Stimulated activated naive CD8-positive, alpha-beta T cell treated with anti-CD3 and anti-CD28 coated beads, Interleukin-15, amount 100 ng/mL, for 72 hours (primary cell): ENCODE results near the gene CPOX.
A peak's percentile ranks its signal among the peaks of the same experiment; 100 is the strongest.

Experiments used
- ATAC-seq: fragments of 150-1000 bp; cut with Tn5 transposase; 2 replicates; pipeline ENCODE4 v1.10.0; 2021; ENCODE audit warnings: mild to moderate bottlenecking, moderate library complexity
- DNase-seq, 2 donors: peaks; one replicate each; pipeline ENCODE4 v3.0.0; 2021 to 2022
- H3K27ac Mint-ChIP-seq, 2 donors: one replicate each; pipeline ENCODE4 v1.8.0; 2022; ENCODE audit warnings: mild to moderate bottlenecking in 2 of 2, mixed read lengths in 2 of 2, moderate library complexity in 2 of 2
- H3K27me3 Mint-ChIP-seq: one replicate; pipeline ENCODE4 v1.8.0; 2022; ENCODE audit warnings: mixed read lengths
- H3K4me1 Mint-ChIP-seq: one replicate; pipeline ENCODE4 v1.8.0; 2022; ENCODE audit warnings: mild to moderate bottlenecking, mixed read lengths
- H3K4me3 Mint-ChIP-seq, 2 donors: one replicate each; pipeline ENCODE4 v1.8.0; 2022; ENCODE audit warnings: mild to moderate bottlenecking in 2 of 2, mixed read lengths in 2 of 2, moderate library complexity in 1 of 2
- H3K9me3 Mint-ChIP-seq, 2 donors: one replicate each; pipeline ENCODE4 v1.8.0; 2022; ENCODE audit warnings: mixed read lengths in 2 of 2

The CPOX gene

DNA sequence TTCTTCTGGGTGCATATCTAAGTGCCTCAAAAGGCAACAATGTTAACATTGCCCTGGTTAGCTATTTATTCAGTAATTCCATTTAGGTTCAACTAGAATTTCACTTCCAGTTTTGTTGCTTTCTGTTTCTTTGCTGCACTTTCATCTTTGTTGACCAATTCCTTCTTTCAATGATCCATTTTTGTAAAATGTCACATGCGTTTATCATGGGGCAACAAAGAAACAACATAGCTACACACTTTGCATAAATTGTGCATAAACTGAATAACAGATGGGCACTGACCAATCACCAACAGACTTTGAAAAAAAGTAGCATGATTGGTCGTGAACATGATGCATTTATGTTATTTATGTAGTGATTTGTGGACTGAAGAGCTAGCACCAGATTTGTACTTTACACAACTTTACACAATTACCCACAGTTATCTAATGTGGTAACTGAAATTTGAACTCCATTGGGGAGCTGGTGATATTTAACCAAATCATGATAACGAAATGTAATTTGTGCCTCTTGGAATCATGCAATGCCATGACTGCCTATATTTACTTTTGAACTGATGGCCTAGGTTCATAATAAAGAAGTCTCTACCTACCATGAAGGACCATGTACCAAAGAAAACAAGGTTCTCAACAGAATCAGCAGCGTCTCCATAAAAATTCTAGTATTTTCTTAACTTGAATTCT lies 7.1 kb upstream of the CPOX start:
- no peak overlapping the region for H3K27ac Mint-ChIP-seq
- no peak for ATAC-seq
- no peak overlapping the region for H3K4me3 Mint-ChIP-seq
- no peak for DNase-seq
- H3K27me3 Mint-ChIP-seq = peaks cover 14% of the 10 kb centered on the region
- no peaks in the 10 kb centered on the region for H3K9me3 Mint-ChIP-seq
- H3K4me1 Mint-ChIP-seq = no peaks in the 10 kb centered on the region

DNA sequence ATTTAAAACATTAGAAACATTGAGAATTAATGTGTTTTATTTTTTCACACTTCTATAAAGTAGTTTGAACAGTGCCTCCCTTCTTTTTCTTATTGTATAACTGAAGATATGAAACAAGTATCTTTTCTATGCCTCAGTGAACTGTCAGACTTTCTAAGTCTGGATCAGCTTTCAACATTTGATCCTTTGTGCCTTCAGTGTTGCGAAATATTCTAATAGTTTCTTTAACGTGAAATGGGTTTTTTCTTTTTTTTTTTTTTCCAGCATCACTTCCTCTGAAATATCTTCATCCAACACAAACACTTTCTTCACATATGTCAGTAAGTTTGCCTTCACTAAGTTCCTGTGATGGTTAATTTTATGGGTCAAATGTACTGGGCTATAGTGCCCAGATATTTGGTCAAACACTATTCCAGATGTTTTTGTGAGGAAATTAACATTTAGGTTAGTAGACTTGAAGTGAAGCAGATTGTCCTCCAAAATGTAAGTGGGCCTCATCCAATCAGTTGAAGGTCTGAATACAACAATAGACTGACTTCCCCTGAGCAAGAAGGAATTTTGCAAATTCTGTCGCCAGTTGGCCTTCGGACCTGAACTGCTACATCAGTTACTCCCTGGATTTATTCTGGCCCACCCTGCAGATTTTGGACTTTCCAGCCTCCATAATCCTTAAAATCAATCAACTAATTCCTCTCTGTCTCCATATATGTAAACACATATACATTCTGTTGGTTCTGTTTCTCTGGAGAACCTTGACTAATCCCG lies 6.4 kb upstream of the CPOX start:
- peaks cover 14% of the 10 kb centered on the region for H3K27me3 Mint-ChIP-seq
- H3K4me1 Mint-ChIP-seq = no peaks in the 10 kb centered on the region
- ATAC-seq (no peak), DNase-seq (no peak)
- no peak overlapping the region for H3K4me3 Mint-ChIP-seq
- H3K27ac Mint-ChIP-seq = no peak overlapping the region
- H3K9me3 Mint-ChIP-seq = no peaks in the 10 kb centered on the region

DNA sequence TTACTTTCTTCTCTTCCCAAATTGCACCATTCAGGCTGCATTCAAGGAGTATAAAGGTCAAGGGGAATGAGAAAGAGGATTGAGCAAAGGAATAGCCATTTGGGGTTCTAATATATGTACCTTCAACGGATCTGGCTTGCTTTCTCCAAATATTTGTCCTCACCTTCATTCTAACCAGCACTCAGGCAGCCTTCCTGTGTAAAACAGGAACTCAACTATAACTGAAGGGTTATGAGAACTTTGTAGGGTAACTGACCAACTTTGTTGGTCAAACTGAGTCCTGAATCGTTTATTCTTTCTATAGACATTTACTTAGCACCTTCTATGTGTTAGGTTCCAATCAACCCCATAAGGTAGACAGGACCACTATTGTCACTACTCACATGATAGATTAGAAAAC lies 5.1 kb upstream of the CPOX start:
- ATAC-seq = no peak
- Mint-ChIP-seq H3K27ac (no peak overlapping the region), H3K9me3 (no peaks in the 10 kb centered on the region), H3K4me1 (peaks cover 7% of the 10 kb centered on the region), H3K27me3 (peaks cover 8% of the 10 kb centered on the region), H3K4me3 (no peak overlapping the region)
- no peak for DNase-seq

DNA sequence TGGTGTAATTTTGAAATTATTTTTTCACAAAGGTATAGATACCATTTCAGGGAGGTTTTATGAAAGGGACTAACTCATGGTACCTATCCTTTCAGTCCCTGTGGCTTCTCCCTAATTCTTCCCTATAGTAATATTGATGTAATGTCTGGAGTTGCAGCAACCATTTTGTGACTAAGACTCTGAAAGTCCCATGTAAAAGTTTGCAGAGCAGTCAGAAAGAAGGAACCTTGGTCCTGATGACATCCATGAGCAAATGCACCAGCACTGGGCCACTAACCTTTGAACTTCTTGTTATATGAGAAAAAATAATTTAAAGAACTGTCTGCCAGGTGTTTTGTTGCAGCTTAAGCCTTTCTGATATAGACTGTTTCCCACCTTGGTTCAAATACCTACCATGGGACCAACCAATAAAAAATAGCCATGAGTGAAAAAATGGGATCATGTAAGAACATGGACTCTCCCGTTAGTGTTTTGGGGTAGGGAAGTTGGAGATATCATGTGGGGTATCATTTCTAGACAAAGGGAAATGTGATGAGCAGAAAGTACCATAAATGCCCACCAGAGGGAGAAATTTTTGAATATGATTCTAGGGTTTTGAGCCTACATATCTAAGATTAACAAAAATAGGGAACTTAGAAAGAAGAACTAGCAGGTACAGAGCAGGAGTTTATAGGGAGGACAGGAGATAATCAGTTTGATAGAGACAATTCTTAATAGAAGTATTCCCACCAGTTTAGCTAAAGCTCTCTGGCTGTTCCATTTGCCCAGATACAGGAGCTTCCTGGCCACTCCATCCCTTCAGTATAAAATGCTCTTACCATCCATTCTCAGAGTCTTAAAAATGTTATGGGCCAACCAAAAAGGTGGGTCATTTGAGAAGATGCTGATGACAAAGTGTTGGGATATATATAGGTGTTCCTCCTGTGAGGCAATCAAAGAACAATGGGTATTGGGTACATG lies 3.4 kb upstream of the CPOX start:
- no peak overlapping the region for H3K4me3 Mint-ChIP-seq
- H3K4me1 Mint-ChIP-seq = peaks cover 21% of the 10 kb centered on the region
- no peaks in the 10 kb centered on the region for H3K27me3 Mint-ChIP-seq
- no peak overlapping the region for H3K27ac Mint-ChIP-seq
- DNase-seq (peak in 1 of 2 donors; percentile 14), ATAC-seq (no peak)
- H3K9me3 Mint-ChIP-seq = no peaks in the 10 kb centered on the region

DNA sequence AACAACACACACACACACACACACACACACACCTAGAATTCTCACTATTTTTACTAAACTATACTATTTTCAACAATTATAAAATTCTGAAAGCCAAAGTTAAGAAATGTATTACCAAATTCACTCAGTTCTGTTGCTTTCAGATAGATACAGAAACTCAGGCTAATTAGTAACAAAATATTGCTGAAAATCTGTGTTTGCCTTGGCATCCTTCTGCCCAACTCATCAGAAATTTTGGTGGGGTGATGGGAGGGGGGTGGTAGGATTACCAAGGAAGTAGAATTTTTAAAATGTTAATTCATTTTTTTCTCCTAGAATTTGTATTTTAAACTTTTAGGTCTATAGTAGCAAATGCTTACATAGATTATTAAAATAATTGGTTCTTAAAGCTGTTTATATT lies 2.7 kb upstream of the CPOX start:
- Mint-ChIP-seq H3K27ac (no peak overlapping the region), H3K4me1 (peaks cover 26% of the 10 kb centered on the region), H3K9me3 (no peaks in the 10 kb centered on the region), H3K27me3 (no peaks in the 10 kb centered on the region), H3K4me3 (no peak overlapping the region)
- ATAC-seq = no peak
- DNase-seq = no peak

DNA sequence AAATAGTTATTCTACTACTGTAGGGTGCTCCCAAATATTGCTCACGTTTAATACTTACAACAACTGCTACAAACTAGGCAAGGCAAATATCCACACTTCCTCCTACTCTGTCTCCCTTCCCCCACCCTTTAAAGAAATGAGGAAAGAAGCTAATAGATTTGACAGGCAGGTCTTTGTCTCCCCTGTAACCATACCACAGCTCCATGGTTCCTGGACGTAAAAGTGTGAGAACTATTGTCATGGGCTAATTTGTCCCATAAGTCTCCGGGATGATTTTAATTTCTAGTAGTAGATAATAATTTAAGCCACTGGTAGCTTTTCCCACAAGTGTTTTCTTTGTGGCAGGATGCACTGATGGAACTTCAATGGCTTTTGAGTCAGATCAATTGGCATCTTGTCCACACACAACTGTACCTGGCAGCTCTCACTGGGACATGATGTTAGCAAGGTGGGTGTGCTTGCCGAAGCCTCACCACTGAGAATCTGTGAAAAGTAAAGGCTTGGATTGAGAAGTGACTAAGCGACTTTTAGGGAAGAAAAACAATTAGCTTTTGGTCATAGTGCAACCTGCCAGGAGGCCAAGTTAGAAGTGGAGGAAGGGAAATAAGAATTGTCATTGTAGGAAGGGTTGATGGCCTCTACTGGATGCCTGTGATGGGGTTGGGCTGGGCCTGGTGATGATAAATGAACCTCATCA lies 1.4 kb upstream of the CPOX start:
- H3K27me3 Mint-ChIP-seq = no peaks in the 10 kb centered on the region
- ATAC-seq = no peak
- no peaks in the 10 kb centered on the region for H3K9me3 Mint-ChIP-seq
- H3K4me3 Mint-ChIP-seq = no peak overlapping the region
- H3K27ac Mint-ChIP-seq = no peak overlapping the region
- H3K4me1 Mint-ChIP-seq = peaks cover 39% of the 10 kb centered on the region
- DNase-seq = no peak

DNA sequence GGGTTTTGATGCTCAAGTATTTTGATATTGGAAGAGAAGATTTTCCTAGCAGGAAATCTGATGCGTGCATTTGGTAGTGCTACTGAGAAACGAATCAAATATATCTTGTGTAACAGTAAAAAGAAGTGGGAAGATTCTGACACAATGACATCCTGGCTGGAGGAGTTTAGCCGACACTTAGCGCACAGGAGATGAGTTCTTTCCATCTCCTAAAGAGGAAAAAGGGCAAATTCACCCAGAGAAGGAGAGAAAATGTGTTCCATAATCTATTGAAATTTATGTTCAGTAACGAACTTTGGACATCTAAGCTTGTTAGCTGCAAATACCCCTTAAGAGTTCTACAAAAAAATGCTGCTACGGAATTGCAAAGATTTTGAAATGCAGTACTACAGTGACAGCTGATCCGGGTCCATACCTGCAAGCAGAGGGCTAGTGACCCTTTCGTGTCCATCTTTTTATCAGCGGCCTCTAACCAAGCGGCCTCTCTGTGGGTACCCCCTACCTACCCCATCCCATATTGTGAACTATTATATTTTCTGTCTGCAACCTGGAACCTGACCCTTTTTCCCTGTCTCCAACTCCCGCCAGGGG lies 971 bp downstream of the CPOX start:
- Mint-ChIP-seq H3K4me3 (peak overlapping the region; percentile 91 to 98), H3K27me3 (no peaks in the 10 kb centered on the region), H3K9me3 (no peaks in the 10 kb centered on the region), H3K27ac (peak overlapping the region; percentile 91 to 94), H3K4me1 (peaks cover 58% of the 10 kb centered on the region)
- ATAC-seq = no peak
- DNase-seq = no peak

DNA sequence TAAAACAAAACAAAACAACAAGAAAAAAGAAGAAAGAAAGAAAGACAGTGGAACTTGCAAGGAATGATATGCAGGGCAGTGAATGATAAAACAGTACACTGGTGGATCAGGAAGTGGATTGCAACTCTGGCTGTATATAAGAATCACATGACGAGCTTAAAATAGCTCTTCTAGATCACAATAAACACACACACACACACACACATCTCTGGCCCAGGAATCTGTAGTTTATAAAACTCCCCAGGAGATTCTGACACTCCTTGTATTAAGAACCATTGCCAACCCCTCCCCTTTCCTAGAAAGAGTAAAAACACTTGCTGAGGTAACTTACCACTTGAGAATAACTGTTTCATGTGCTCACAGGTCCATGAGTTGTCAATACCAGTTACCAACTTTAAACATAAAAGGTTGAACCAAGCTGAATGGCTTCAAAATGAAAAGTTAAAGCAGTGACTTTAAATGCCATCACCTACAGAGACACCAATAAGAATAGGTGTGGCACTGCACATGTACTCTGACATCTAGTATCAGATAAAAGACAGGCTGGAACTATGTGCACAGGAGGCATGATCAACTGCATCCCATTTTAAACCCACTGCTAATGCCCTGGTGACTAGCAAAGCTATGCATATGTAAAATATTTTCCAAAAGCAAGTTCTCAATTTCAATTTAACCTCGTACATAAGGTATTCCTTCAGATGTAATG lies 3.9 kb downstream of the CPOX start:
- peaks cover 76% of the 10 kb centered on the region for H3K4me1 Mint-ChIP-seq
- peak overlapping the region; percentile 28 to 30 for H3K27ac Mint-ChIP-seq
- DNase-seq (no peak), ATAC-seq (no peak)
- H3K27me3 Mint-ChIP-seq = no peaks in the 10 kb centered on the region
- H3K4me3 Mint-ChIP-seq = no peak overlapping the region
- H3K9me3 Mint-ChIP-seq = no peaks in the 10 kb centered on the region

DNA sequence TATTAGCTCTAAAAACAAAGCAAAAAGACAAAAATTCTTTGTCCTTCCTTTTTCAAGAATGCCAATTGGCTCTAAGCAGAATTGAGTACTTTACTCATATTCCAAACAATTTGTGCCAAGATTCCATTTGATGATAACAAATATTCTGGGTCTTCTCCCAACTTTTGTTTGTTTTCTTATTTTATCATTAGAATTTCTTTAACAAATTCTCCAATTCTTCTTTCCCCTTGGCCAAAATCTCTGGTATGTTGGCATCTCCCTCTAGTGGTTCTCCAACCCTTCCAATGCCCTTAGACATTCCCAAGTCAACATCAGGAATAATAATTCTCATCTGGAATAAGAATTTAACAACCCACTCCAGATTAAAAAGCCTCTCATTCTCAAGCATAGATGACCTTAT lies 5.3 kb downstream of the CPOX start:
- DNase-seq (no peak), ATAC-seq (no peak)
- Mint-ChIP-seq H3K27ac (no peak overlapping the region), H3K27me3 (no peaks in the 10 kb centered on the region), H3K4me1 (peaks cover 80% of the 10 kb centered on the region), H3K9me3 (no peaks in the 10 kb centered on the region), H3K4me3 (no peak overlapping the region)

DNA sequence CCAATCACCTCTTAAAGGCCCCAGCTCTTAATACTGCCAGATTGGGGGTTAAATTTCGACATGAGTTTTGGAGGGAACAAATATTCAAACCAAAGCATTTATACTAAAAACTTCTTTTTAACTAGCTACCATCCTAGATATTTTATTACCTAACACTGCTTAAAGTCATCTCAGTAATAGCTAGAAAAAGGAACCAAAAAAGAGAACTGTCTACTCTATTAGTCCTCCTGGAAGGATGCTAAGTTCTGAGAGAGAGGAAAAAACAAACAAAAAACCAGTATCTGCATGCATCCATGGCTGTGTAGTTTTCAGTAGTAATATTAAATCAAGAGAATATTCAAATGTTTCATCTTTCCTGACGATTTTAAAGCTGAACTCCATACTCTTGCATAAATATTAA lies 5.8 kb downstream of the CPOX start:
- DNase-seq (no peak), ATAC-seq (no peak)
- Mint-ChIP-seq H3K9me3 (no peaks in the 10 kb centered on the region), H3K27me3 (no peaks in the 10 kb centered on the region), H3K27ac (no peak overlapping the region), H3K4me3 (no peak overlapping the region), H3K4me1 (peaks cover 76% of the 10 kb centered on the region)

DNA sequence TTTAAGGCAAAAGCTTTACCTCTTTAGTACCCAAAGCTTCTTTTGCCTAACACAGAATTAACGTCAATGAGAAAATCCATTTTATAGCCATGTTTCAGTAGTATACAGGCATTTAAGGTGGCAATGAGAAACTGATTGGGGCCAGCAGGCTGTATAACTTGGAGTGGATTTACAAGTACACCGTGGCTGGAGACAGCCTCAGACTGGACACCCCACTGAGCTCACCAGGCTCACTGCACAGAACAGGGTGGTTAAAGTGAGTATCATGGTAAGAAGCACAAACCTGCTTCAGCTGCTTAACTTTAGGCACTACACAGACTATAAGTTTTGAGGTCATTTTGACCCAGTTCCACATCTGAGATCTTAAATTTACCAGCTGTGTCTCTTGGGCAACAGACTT lies 8.9 kb downstream of the CPOX start:
- H3K27me3 Mint-ChIP-seq = no peaks in the 10 kb centered on the region
- ATAC-seq (no peak), DNase-seq (no peak)
- no peaks in the 10 kb centered on the region for H3K9me3 Mint-ChIP-seq
- no peak overlapping the region for H3K27ac Mint-ChIP-seq
- peaks cover 64% of the 10 kb centered on the region for H3K4me1 Mint-ChIP-seq
- H3K4me3 Mint-ChIP-seq = no peak overlapping the region

DNA sequence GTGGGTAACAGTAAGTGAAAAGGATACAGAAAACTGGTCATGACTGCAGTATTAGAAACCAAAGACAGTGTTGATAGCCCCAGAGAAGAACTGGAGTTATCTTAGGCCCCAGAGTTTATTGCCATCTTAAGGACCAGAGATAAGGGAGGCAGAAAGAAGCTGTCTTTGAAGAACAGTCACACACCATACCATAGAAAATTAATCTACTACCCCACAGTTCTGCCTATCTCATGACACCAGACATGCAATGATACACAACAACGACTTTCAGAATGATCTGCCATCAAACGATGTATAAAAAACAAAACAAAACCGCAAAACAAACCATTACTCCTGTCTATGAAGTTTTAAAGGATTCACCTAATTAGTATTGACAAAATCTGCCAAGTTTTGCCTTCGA lies 9.6 kb downstream of the CPOX start:
- H3K4me1 Mint-ChIP-seq = peaks cover 57% of the 10 kb centered on the region
- no peak for ATAC-seq
- DNase-seq = no peak
- no peaks in the 10 kb centered on the region for H3K9me3 Mint-ChIP-seq
- no peaks in the 10 kb centered on the region for H3K27me3 Mint-ChIP-seq
- H3K27ac Mint-ChIP-seq = no peak overlapping the region
- H3K4me3 Mint-ChIP-seq = no peak overlapping the region

DNA sequence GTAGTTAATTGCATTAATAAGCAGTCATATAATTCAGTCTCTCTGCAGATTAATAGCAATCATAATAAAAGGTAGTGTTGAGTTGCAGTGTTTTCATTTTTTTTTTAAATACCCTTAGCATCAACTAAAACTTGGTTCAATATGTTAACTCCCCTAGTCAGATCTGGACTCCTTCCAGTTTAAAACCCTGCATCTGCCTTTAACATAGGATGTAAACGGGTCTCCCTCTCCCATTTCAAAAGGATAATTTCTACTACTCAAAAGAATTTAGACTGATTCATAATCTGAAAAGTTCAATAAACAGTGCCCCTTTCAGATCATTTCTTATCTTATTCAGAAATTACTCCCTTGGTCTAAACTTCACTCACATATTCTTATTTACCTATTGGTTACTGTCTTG lies 11.4 kb downstream of the CPOX start:
- no peak for ATAC-seq
- Mint-ChIP-seq H3K27me3 (no peaks in the 10 kb centered on the region), H3K9me3 (no peaks in the 10 kb centered on the region), H3K27ac (peak overlapping the region in 1 of 2 donors; percentile 45), H3K4me3 (no peak overlapping the region), H3K4me1 (peaks cover 54% of the 10 kb centered on the region)
- DNase-seq = no peak

DNA sequence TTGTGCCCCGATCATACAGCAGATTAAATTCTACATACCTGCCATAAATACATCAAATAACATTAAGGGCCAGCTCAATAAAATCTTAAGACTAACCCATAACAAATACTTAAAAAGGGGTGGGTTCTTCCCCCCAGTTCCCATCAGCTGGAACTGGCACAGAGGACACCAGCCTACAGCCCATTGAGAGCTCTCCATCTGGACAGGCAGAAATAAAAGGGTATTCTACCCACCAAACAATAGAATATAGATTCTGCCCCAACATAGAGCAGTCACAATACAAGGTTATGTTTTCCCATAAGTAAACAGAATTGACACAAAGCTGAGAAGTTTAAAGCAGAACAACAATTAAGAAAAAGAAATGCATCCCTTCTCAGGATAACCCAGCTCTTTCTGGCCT lies 11.9 kb downstream of the CPOX start:
- no peak overlapping the region for H3K4me3 Mint-ChIP-seq
- H3K27me3 Mint-ChIP-seq = no peaks in the 10 kb centered on the region
- peaks cover 58% of the 10 kb centered on the region for H3K4me1 Mint-ChIP-seq
- DNase-seq (no peak), ATAC-seq (no peak)
- peak overlapping the region in 1 of 2 donors; percentile 61 for H3K27ac Mint-ChIP-seq
- no peaks in the 10 kb centered on the region for H3K9me3 Mint-ChIP-seq
